ENCODE results near the gene DDX5.

- no peak for TF ChIP-seq CTCF (conservative IDR thresholded peaks at IDR 0.05; ENCODE audit: low read depth, low read length)
- no peak for TF ChIP-seq RFX5 (IDR thresholded peaks at IDR 0.05; ENCODE audit: low read depth, low read length)
- no peak for TF ChIP-seq POLR2A (IDR thresholded peaks at IDR 0.05; ENCODE audit: low read depth, low read length)
- no peak for TF ChIP-seq RCOR1 (IDR thresholded peaks at IDR 0.05; ENCODE audit: insufficient replicate concordance, low read length)
- no peak for TF ChIP-seq CEBPB (IDR thresholded peaks at IDR 0.05; ENCODE audit: low read depth, low read length)
- no peak for TF ChIP-seq SMC3 (IDR thresholded peaks at IDR 0.05; ENCODE audit: low read depth, low read length)
- TF ChIP-seq RAD21 (IDR thresholded peaks at IDR 0.05; ENCODE audit: low read length), result no peak
- TF ChIP-seq CHD1 (IDR thresholded peaks at IDR 0.05; ENCODE audit: low read depth, low read length), result no peak
- no peak for TF ChIP-seq BHLHE40 (IDR thresholded peaks at IDR 0.05; ENCODE audit: low read depth, low read length)
- no peak for TF ChIP-seq FOS (IDR thresholded peaks at IDR 0.05; ENCODE audit: low read depth, low read length)
- TF ChIP-seq MAZ (IDR thresholded peaks at IDR 0.05; ENCODE audit: borderline replicate concordance, low read depth, low read length), result no peak
- TF ChIP-seq ELK1 (IDR thresholded peaks at IDR 0.05; ENCODE audit: borderline replicate concordance, low read depth, low read length), result no peak
- no peak for TF ChIP-seq USF2 (IDR thresholded peaks at IDR 0.05; ENCODE audit: low read depth, low read length)
These were observed 35.5 kb downstream of the DDX5 start for GRCh38 chr17:64470625-64471024.

Data from IMR-90 (cell line).